Activated CD4-positive, alpha-beta T cell treated with anti-CD3 and anti-CD28 coated beads, Interleukin-2, amount 10 ng/mL, durations not matched to agents 7 days and 5 days (primary cell): Measurements from ENCODE around the gene PODN. TPM values are rescaled to one million over a fixed set of nuclear protein-coding genes. Genes with fewer than 3 reads are reported as not detected.

ENCODE experiments used
- CTCF ChIA-PET: fragments of 350-600 bp; sonication (Branson Sonifier 250); formaldehyde crosslinking; loops from one replicate; lab custom pipeline; 2021; ENCODE audit warnings: antibody characterized with exemption; lab: Charles Lee
- POLR2A ChIA-PET: fragments of 350-600 bp; sonication (Branson Sonifier 250); formaldehyde crosslinking; loops from one replicate; lab custom pipeline; 2021; ENCODE audit warnings: antibody characterized with exemption; lab: Charles Lee
- DNase-seq: peaks from one replicate; pipeline ENCODE4 v3.0.0-alpha.2; 2020
- H3K27ac Mint-ChIP-seq: one replicate; pipeline ENCODE4 v1.8.0; 2021; ENCODE audit warnings: mild to moderate bottlenecking, moderate library complexity, mixed read lengths
- H3K27me3 Mint-ChIP-seq: one replicate; pipeline ENCODE4 v1.8.0; 2021; ENCODE audit warnings: mixed read lengths
- H3K36me3 Mint-ChIP-seq: one replicate; pipeline ENCODE4 v1.8.0; 2021; ENCODE audit warnings: low read depth, mixed read lengths
- H3K4me1 Mint-ChIP-seq: one replicate; pipeline ENCODE4 v1.8.0; 2021; ENCODE audit warnings: mixed read lengths
- H3K4me3 Mint-ChIP-seq: one replicate; pipeline ENCODE4 v1.8.0; 2021; ENCODE audit warnings: mild to moderate bottlenecking, moderate library complexity, mixed read lengths
- H3K9me3 Mint-ChIP-seq: one replicate; pipeline ENCODE4 v1.8.0; 2021; ENCODE audit warnings: mixed read lengths
- total RNA-seq, 2 experiments: library from RNA; stranded (reverse); gene quantifications; one replicate each; pipeline ENCODE4 v1.2.3, GENCODE V29; 2021

The PODN gene
- total RNA-seq, 2 experiments from 2014 or later, result not detected

- H3K36me3 Mint-ChIP-seq, result no peaks in the 10 kb centered on the region
Measured at GRCh38 chr1:53080041-53080440, 18.0 kb downstream of the PODN start.

GRCh38 chr1:53080769-53081168 is 18.8 kb downstream of the PODN start:
- no peak for DNase-seq
- Mint-ChIP-seq H3K27me3 (no peaks in the 10 kb centered on the region), H3K36me3 (no peaks in the 10 kb centered on the region), H3K4me1 (no peaks in the 10 kb centered on the region), H3K9me3 (no peaks in the 10 kb centered on the region), H3K27ac (no peak overlapping the region), H3K4me3 (no peak overlapping the region)
- POLR2A ChIA-PET, result no interaction called here
- CTCF ChIA-PET, result no interaction called here

More at GRCh38 chr1:53080041-53080440, 18.0 kb downstream of the PODN start:
- ChIA-PET POLR2A (no interaction called here), CTCF (interaction anchor here (0.5 kb wide), 2 partner anchors 53 to 1520 kb away, joined by 3 read pairs; no protein-coding TSS in a partner anchor)
- H3K27ac Mint-ChIP-seq, result no peak overlapping the region
- no peaks in the 10 kb centered on the region for H3K27me3 Mint-ChIP-seq
- no peak for DNase-seq
- no peaks in the 10 kb centered on the region for H3K4me1 Mint-ChIP-seq
- no peaks in the 10 kb centered on the region for H3K9me3 Mint-ChIP-seq
- no peak overlapping the region for H3K4me3 Mint-ChIP-seq

- H3K9me3 Mint-ChIP-seq, result no peaks in the 10 kb centered on the region
- H3K27me3 Mint-ChIP-seq, result no peaks in the 10 kb centered on the region
- H3K36me3 Mint-ChIP-seq, result no peaks in the 10 kb centered on the region
- DNase-seq, result no peak
- CTCF ChIA-PET, result no interaction called here
- no peak overlapping the region for H3K4me3 Mint-ChIP-seq
- H3K4me1 Mint-ChIP-seq, result no peaks in the 10 kb centered on the region
- H3K27ac Mint-ChIP-seq, result no peak overlapping the region
- POLR2A ChIA-PET, result no interaction called here
Measured at GRCh38 chr1:53081384-53082066, 19.5 kb downstream of the PODN start.

GRCh38 chr1:53082826-53083455 is 20.9 kb downstream of the PODN start:
- H3K4me3 Mint-ChIP-seq, result no peak overlapping the region
- H3K27ac Mint-ChIP-seq, result no peak overlapping the region
- no peaks in the 10 kb centered on the region for H3K27me3 Mint-ChIP-seq
- H3K36me3 Mint-ChIP-seq, result no peaks in the 10 kb centered on the region
- H3K4me1 Mint-ChIP-seq, result no peaks in the 10 kb centered on the region
- ChIA-PET CTCF (interaction anchor here (0.6 to 0.9 kb wide), 2 partner anchors 131 to 240 kb away, joined by 3 to 4 read pairs; no protein-coding TSS in a partner anchor), POLR2A (no interaction called here)
- H3K9me3 Mint-ChIP-seq, result no peaks in the 10 kb centered on the region
- DNase-seq, result no peak

- no peaks in the 10 kb centered on the region for H3K27me3 Mint-ChIP-seq
- ChIA-PET CTCF (interaction anchor here (0.6 to 0.9 kb wide), 2 partner anchors 130 to 241 kb away, joined by 3 to 4 read pairs; no protein-coding TSS in a partner anchor), POLR2A (no interaction called here)
- no peak overlapping the region for H3K4me3 Mint-ChIP-seq
- no peaks in the 10 kb centered on the region for H3K4me1 Mint-ChIP-seq
- no peak for DNase-seq
- H3K27ac Mint-ChIP-seq, result no peak overlapping the region
- H3K36me3 Mint-ChIP-seq, result no peaks in the 10 kb centered on the region
- H3K9me3 Mint-ChIP-seq, result no peaks in the 10 kb centered on the region
Measured at GRCh38 chr1:53083636-53084588, 21.9 kb downstream of the PODN start.

GRCh38 chr1:53084589-53084971 is 22.6 kb downstream of the PODN start:
- no peaks in the 10 kb centered on the region for H3K27me3 Mint-ChIP-seq
- no peak overlapping the region for H3K4me3 Mint-ChIP-seq
- H3K4me1 Mint-ChIP-seq, result no peaks in the 10 kb centered on the region
- ChIA-PET CTCF (no interaction called here), POLR2A (no interaction called here)
- no peaks in the 10 kb centered on the region for H3K9me3 Mint-ChIP-seq
- H3K27ac Mint-ChIP-seq, result no peak overlapping the region
- no peak for DNase-seq
- H3K36me3 Mint-ChIP-seq, result no peaks in the 10 kb centered on the region

GRCh38 chr1:53085405-53085804 is 23.4 kb downstream of the PODN start:
- Mint-ChIP-seq H3K27me3 (no peaks in the 10 kb centered on the region), H3K4me3 (no peak overlapping the region), H3K36me3 (no peaks in the 10 kb centered on the region), H3K9me3 (no peaks in the 10 kb centered on the region), H3K4me1 (no peaks in the 10 kb centered on the region), H3K27ac (no peak overlapping the region)
- CTCF ChIA-PET, result no interaction called here
- no peak for DNase-seq
- POLR2A ChIA-PET, result no interaction called here

- ChIA-PET POLR2A (no interaction called here), CTCF (no interaction called here)
- Mint-ChIP-seq H3K27me3 (no peaks in the 10 kb centered on the region), H3K4me1 (no peaks in the 10 kb centered on the region), H3K9me3 (no peaks in the 10 kb centered on the region), H3K27ac (no peak overlapping the region), H3K36me3 (no peaks in the 10 kb centered on the region), H3K4me3 (no peak overlapping the region)
- no peak for DNase-seq
Measured at GRCh38 chr1:53086491-53087070, 24.6 kb downstream of the PODN start.

GRCh38 chr1:53087332-53088285 is 25.6 kb downstream of the PODN start:
- Mint-ChIP-seq H3K27me3 (no peaks in the 10 kb centered on the region), H3K36me3 (no peaks in the 10 kb centered on the region), H3K27ac (no peak overlapping the region), H3K4me3 (no peak overlapping the region), H3K4me1 (no peaks in the 10 kb centered on the region), H3K9me3 (no peaks in the 10 kb centered on the region)
- POLR2A ChIA-PET, result no interaction called here
- CTCF ChIA-PET, result no interaction called here
- no peak for DNase-seq

GRCh38 chr1:53088616-53089300 is 26.7 kb downstream of the PODN start:
- Mint-ChIP-seq H3K9me3 (no peaks in the 10 kb centered on the region), H3K27ac (no peak overlapping the region), H3K36me3 (no peaks in the 10 kb centered on the region), H3K27me3 (no peaks in the 10 kb centered on the region), H3K4me3 (no peak overlapping the region), H3K4me1 (no peaks in the 10 kb centered on the region)
- CTCF ChIA-PET, result interaction anchor here (0.5 to 1.3 kb wide), 2 partner anchors 22 to 301 kb away, joined by 3 to 4 read pairs; no protein-coding TSS in a partner anchor
- DNase-seq, result no peak
- POLR2A ChIA-PET, result no interaction called here

GRCh38 chr1:53089478-53090226 is 27.6 kb downstream of the PODN start:
- Mint-ChIP-seq H3K4me1 (no peaks in the 10 kb centered on the region), H3K4me3 (no peak overlapping the region), H3K27me3 (no peaks in the 10 kb centered on the region), H3K27ac (no peak overlapping the region), H3K36me3 (no peaks in the 10 kb centered on the region), H3K9me3 (no peaks in the 10 kb centered on the region)
- no peak for DNase-seq
- ChIA-PET CTCF (interaction anchor here (0.6 to 1.3 kb wide), 2 partner anchors 23 to 35 kb away, joined by 3 to 4 read pairs; no protein-coding TSS in a partner anchor), POLR2A (no interaction called here)
